H1 (cell line): ENCODE results near the gene ATXN1L. TPM values are rescaled to one million over a fixed set of nuclear protein-coding genes. Genes with fewer than 3 reads are reported as not detected.
A peak's percentile ranks its signal among the peaks of the same experiment; 100 is the strongest.

ENCODE experiments used
- CTCF ChIA-PET: fragments of 300-600 bp; sonication (Branson Sonifier 250); formaldehyde crosslinking; loops from one replicate; lab custom pipeline; 2021; ENCODE audit not compliant: partially characterized antibody; lab: Charles Lee
- POLR2A ChIA-PET: fragments of 300-600 bp; sonication (Branson Sonifier 250); formaldehyde crosslinking; loops from one replicate; lab custom pipeline; 2021; ENCODE audit warnings: inconsistent platforms; ENCODE audit not compliant: partially characterized antibody; lab: Charles Lee
- DNase-seq, 2 experiments: peaks; one replicate each; pipeline versions ENCODE4 v3.0.0 to v3.0.0-alpha.2; 2010 to 2022; ENCODE audit warnings: low spot score in 2 of 2, low read depth in 1 of 2, mixed read lengths in 1 of 2
- FAIRE-seq: peaks from 2 replicates; lab custom pipeline; 2011; peaks lifted over from hg19 to GRCh38; lab: Jason Lieb, UNC
- H2AFZ ChIP-seq: 2 replicates; pipeline ENCODE4 v1.8.1; 2012; ENCODE audit warnings: low read length, inconsistent platforms
- H2AK5ac ChIP-seq: 2 replicates; pipeline ENCODE4 v1.6.1; 2013; ENCODE audit warnings: low read depth, low read length
- H2BK120ac ChIP-seq: replicated peaks from 2 replicates; pipeline ENCODE3; 2013; ENCODE audit warnings: low read depth, low read length, inconsistent platforms
- H2BK12ac ChIP-seq: 2 replicates; pipeline ENCODE4 v1.6.1; 2013; ENCODE audit warnings: low read depth, low read length
- H2BK15ac ChIP-seq: 2 replicates; pipeline ENCODE4 v1.6.1; 2013; ENCODE audit warnings: low read length
- H2BK20ac ChIP-seq: 2 replicates; pipeline ENCODE4 v1.6.1; 2013; ENCODE audit warnings: low read length
- H2BK5ac ChIP-seq: 2 replicates; pipeline ENCODE4 v1.6.1; 2013; ENCODE audit warnings: low read depth, low read length
- H3K14ac ChIP-seq: 2 replicates; pipeline ENCODE4 v1.6.1; 2013; ENCODE audit warnings: inconsistent platforms; ENCODE audit not compliant: insufficient read length
- H3K18ac ChIP-seq: 2 replicates; pipeline ENCODE4 v1.6.1; 2013; ENCODE audit warnings: low read length; ENCODE audit errors: extremely low read depth
- H3K23ac ChIP-seq: 2 replicates; pipeline ENCODE4 v1.6.1; 2013; ENCODE audit warnings: inconsistent platforms; ENCODE audit not compliant: insufficient read length
- H3K23me2 ChIP-seq: 2 replicates; pipeline ENCODE4 v1.6.1; 2013; ENCODE audit warnings: low read depth, low read length
- H3K27ac ChIP-seq: 2 replicates; pipeline ENCODE4 v1.6.1; 2011; ENCODE audit warnings: low read depth, low read length, inconsistent platforms
- H3K27me3 ChIP-seq, 4 experiments: replicated peaks in 1 of 4; 1 replicate in 1 of 4; 2 replicates in 3 of 4; pipeline versions ENCODE4 v1.6.1 to v1.8.1; 2011 to 2013; ENCODE audit warnings: low read length in 3 of 4, mild to moderate bottlenecking in 3 of 4, inconsistent platforms in 2 of 4, mixed read lengths in 2 of 4, moderate library complexity in 1 of 4; ENCODE audit not compliant: control insufficient read depth in 3 of 4, insufficient read depth in 3 of 4; ENCODE audit errors: extremely low read depth in 1 of 4
- H3K36me3 ChIP-seq, 4 experiments: 2 replicates each; pipeline versions ENCODE4 v1.6.1 to v1.8.1; 2011 to 2013; ENCODE audit warnings: mild to moderate bottlenecking in 4 of 4, low read length in 3 of 4, moderate library complexity in 2 of 4, control low read depth in 1 of 4, inconsistent platforms in 1 of 4; ENCODE audit not compliant: insufficient read depth in 4 of 4, control insufficient read depth in 2 of 4
- H3K4ac ChIP-seq: replicated peaks from 2 replicates; pipeline ENCODE3; 2013; ENCODE audit warnings: low read length, low read depth, mixed read lengths, inconsistent platforms; ENCODE audit not compliant: insufficient read length
- H3K4me1 ChIP-seq, 4 experiments: replicated peaks in 1 of 4; 1 replicate in 1 of 4; 2 replicates in 3 of 4; pipeline versions ENCODE4 v1.6.1 to v1.8.1; 2011 to 2013; ENCODE audit warnings: low read length in 3 of 4, inconsistent platforms in 2 of 4, mixed read lengths in 1 of 4; ENCODE audit not compliant: insufficient read depth in 4 of 4, control insufficient read depth in 3 of 4
- H3K4me2 ChIP-seq, 2 experiments: 2 replicates each; pipeline versions ENCODE4 v1.6.1 to v1.8.1; 2011 to 2013; ENCODE audit warnings: low read depth in 2 of 2, low read length in 2 of 2, control low read depth in 1 of 2, inconsistent platforms in 1 of 2, mild to moderate bottlenecking in 1 of 2; ENCODE audit not compliant: insufficient read depth in 1 of 2
- H3K4me3 ChIP-seq, 4 experiments: fragments of 200-600, 300-600 bp in 1 of 4; sonication (generic), shearing (Covaris generic), sonication (Bioruptor Twin) in 1 of 4; 2 replicates each; pipeline versions ENCODE4 v1.5.1 to v1.8.1; 2011 to 2016; ENCODE audit warnings: low read length in 4 of 4, low read depth in 3 of 4, control low read depth in 2 of 4, inconsistent platforms in 2 of 4, mild to moderate bottlenecking in 2 of 4, mixed read lengths in 1 of 4, moderate library complexity in 1 of 4; ENCODE audit not compliant: insufficient read depth in 2 of 4; ENCODE audit errors: extremely low read depth in 1 of 4
- H3K56ac ChIP-seq: replicated peaks from 2 replicates; pipeline ENCODE3; 2013; ENCODE audit warnings: low read depth, mild to moderate bottlenecking, mixed read lengths, low read length, inconsistent platforms; ENCODE audit not compliant: insufficient read length
- H3K79me1 ChIP-seq: 2 replicates; pipeline ENCODE4 v1.6.1; 2013; ENCODE audit warnings: low read depth, low read length, control low read depth
- H3K79me2 ChIP-seq, 2 experiments: 2 replicates each; pipeline versions ENCODE4 v1.6.1 to v1.8.1; 2012 to 2013; ENCODE audit warnings: low read length in 2 of 2, mild to moderate bottlenecking in 2 of 2, inconsistent platforms in 1 of 2; ENCODE audit not compliant: insufficient read depth in 2 of 2, control insufficient read depth in 1 of 2
- H3K9ac ChIP-seq, 4 experiments: replicated peaks in 1 of 4; 1 replicate in 1 of 4; 2 replicates in 3 of 4; pipeline versions ENCODE4 v1.6.1 to v1.8.1; 2011 to 2013; ENCODE audit warnings: low read depth in 3 of 4, low read length in 3 of 4, control low read depth in 2 of 4, mild to moderate bottlenecking in 2 of 4, moderate library complexity in 2 of 4, inconsistent platforms in 1 of 4; ENCODE audit errors: extremely low read depth in 1 of 4
- H3K9me3 ChIP-seq, 2 experiments: 2 replicates each; pipeline versions ENCODE4 v1.6.1 to v1.8.1; 2012 to 2013; ENCODE audit warnings: mild to moderate bottlenecking in 2 of 2, moderate library complexity in 2 of 2, control low read depth in 1 of 2, inconsistent platforms in 1 of 2, low read depth in 1 of 2, low read length in 1 of 2, mixed read lengths in 1 of 2; ENCODE audit not compliant: insufficient read depth in 2 of 2
- H4K20me1 ChIP-seq, 2 experiments: replicated peaks in 1 of 2; 2 replicates each; pipeline versions ENCODE3 to v1.8.1; 2011 to 2013; ENCODE audit warnings: inconsistent platforms in 2 of 2, low read length in 2 of 2, mild to moderate bottlenecking in 1 of 2; ENCODE audit not compliant: insufficient read depth in 2 of 2, control insufficient read depth in 1 of 2
- H4K5ac ChIP-seq: 2 replicates; pipeline ENCODE4 v1.6.1; 2013; ENCODE audit warnings: low read length, low read depth, mixed read lengths, inconsistent platforms; ENCODE audit not compliant: insufficient read length
- H4K8ac ChIP-seq: 2 replicates; pipeline ENCODE4 v1.8.0; 2013; ENCODE audit warnings: mild to moderate bottlenecking, moderate library complexity, low read length, inconsistent platforms; ENCODE audit not compliant: insufficient read depth; ENCODE audit errors: extremely low read depth
- H4K91ac ChIP-seq: replicated peaks from 2 replicates; pipeline ENCODE3; 2013; ENCODE audit warnings: low read length, mixed read lengths, inconsistent platforms; ENCODE audit not compliant: insufficient read length
- CTBP2 ChIP-seq: IDR thresholded peaks from 2 replicates; pipeline ENCODE4 v1.7.0; 2011; ENCODE audit warnings: borderline replicate concordance, mild to moderate bottlenecking, moderate library complexity, mixed read lengths, low read length; ENCODE audit not compliant: insufficient read depth, insufficient read length
- POLR2AphosphoS5 ChIP-seq: IDR thresholded peaks from 2 replicates; pipeline ENCODE4 v1.6.1; 2011; ENCODE audit warnings: low read depth, low read length
- WGBS, 2 experiments: shearing (Covaris generic) in 1 of 2; methylation state at CpG; one replicate each; pipeline versions ENCODE4 v1.1.6 to v1.1.7; 2013 to 2015; ENCODE audit warnings: low lambda C conversion rate in 2 of 2, mixed read lengths in 2 of 2, inconsistent platforms in 1 of 2, low coverage in 1 of 2, missing lambda C conversion rate in 1 of 2; ENCODE audit not compliant: insufficient replicate concordance in 2 of 2, insufficient coverage in 1 of 2, insufficient read length in 1 of 2; ENCODE audit errors: extremely low coverage in 1 of 2, missing lambda C conversion rate in 1 of 2; 5-methylcytosine and 5-hydroxymethylcytosine counted together
- polyA plus RNA-seq, 7 experiments: library from polyadenylated mRNA; depleted of rRNA in 3 of 7; stranded (reverse) in 5 of 7; unstranded in 2 of 7; fragments of >200 nt in 5 of 7; fragments of 200-250 nt in 2 of 7; gene quantifications; 1 replicate in 5 of 7; 2 replicates in 1 of 7; 4 replicates in 1 of 7; pipeline versions ENCODE4 v1.2.1 to v1.2.3, GENCODE V29; 2011 to 2013; ENCODE audit warnings: missing spikeins in 2 of 7, mixed read lengths in 2 of 7
- total RNA-seq: library from RNA; stranded (reverse); fragmentation: NEBNext Ultra II Directional; extraction: Animal tissue kit (Norgen Biotek cat#: 25700); gene quantifications from 2 replicates; pipeline ENCODE4 v1.2.1, GENCODE V29; 2021

Gene ATXN1L
- total and polyA plus RNA-seq, 2 of the 8 experiments (the other 6 are each of a cell fraction or from before 2014, with no cell fraction given) = 12.1 to 23.8 TPM

DNA sequence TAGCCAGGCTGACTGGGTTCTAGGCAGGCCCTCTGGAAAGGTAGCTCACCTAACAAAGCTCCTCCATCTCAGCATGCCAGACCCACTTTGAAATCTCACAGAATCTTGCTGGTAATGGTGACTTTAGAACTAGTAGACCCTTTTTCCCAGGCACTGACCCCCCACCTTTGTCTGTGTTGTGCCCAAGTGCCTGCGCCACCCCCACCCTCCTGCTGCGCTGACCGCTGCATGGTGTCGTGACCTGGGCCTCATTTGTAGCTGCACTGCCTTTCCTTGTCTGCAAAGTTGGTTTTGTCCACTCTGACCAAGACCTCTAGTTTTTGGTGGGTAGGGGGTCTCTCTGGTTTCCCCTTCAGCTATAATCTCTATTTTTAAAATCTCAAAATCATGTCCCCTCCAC lies 6.8 kb downstream of the ATXN1L start:
- Histone ChIP-seq H2BK20ac (no peak overlapping the region), H3K27me3 (no peaks in the 10 kb centered on the region), H2AFZ (no peak overlapping the region), H3K79me2 (peaks cover 0 to 5% of the 10 kb centered on the region in 2 experiments; a peak in 2 of 4 replicates), H2BK120ac (no peak overlapping the region), H3K9me3 (no peaks in the 10 kb centered on the region), H3K18ac (no peak overlapping the region), H3K27ac (no peak overlapping the region), H4K5ac (no peak overlapping the region), H4K91ac (no peak overlapping the region), H3K79me1 (no peaks in the 10 kb centered on the region; the same call in 1 of the 2 replicates), H3K23me2 (no peaks in the 10 kb centered on the region), H3K4me2 (no peak overlapping the region), H2BK15ac (no peak overlapping the region), H3K4me1 (no peaks in the 10 kb centered on the region), H3K23ac (no peak overlapping the region), H3K36me3 (peaks cover 11 to 32% (median 22%) of the 10 kb centered on the region in 4 experiments; a peak in 7 of 8 replicates), H2AK5ac (no peak overlapping the region), H3K56ac (no peak overlapping the region), H4K8ac (no peak overlapping the region), H3K14ac (no peak overlapping the region), H3K4ac (no peak overlapping the region)
- FAIRE-seq = no peak
- POLR2A ChIA-PET = interaction anchor here (0.5 to 2.2 kb wide), 4 partner anchors 11 to 44 kb away, joined by 3 to 7 read pairs (median 4); partner anchors contain the start of gene AP1G1
- WGBS, 2 experiments = 91% methylated on average over 4 of the region's 4 CpGs; no CpG with 5 or more reads in 1 of the 2 experiments
- CTCF ChIA-PET = interaction anchor here (1.3 to 5.9 kb wide), 2 partner anchors 30 to 109 kb away, joined by 3 to 32 read pairs; no protein-coding TSS in a partner anchor
- TF ChIP-seq POLR2AphosphoS5 (0 out of 2 replicates have a peak, but pooled peaks have one; percentile 18), CTBP2 (no peak)
- TF ChIP-seq, all 59 proteins: peak for 1
- H2BK12ac ChIP-seq = no peak overlapping the region
- no peak for DNase-seq
- H4K20me1 ChIP-seq = peaks cover 0 to 19% of the 10 kb centered on the region in 2 experiments
- no peak overlapping the region for H2BK5ac ChIP-seq
- no peak overlapping the region for H3K9ac ChIP-seq
- H3K4me3 ChIP-seq = no peak overlapping the region
